HEK293 (cell line): Measurements from ENCODE around the gene NCL.
A peak's percentile ranks its signal among the peaks of the same experiment; 100 is the strongest.
"Not testable (repeated sequence)": the region's sequence is repeated elsewhere in the genome, so short reads cannot be mapped to it uniquely, and the experiment has no call there.

Experiments used
- CTCF ChIA-PET: fragments of 350-600 bp; formaldehyde crosslinking; extraction: SDS; loops from one replicate; lab custom pipeline; 2021; ENCODE audit warnings: antibody characterized with exemption; lab: Yijun Ruan, JAX
- POLR2A ChIA-PET: fragments of 300-600 bp; formaldehyde crosslinking; extraction: SDS; loops from one replicate; lab custom pipeline; 2020; ENCODE audit warnings: antibody characterized with exemption, inconsistent platforms; lab: Yijun Ruan, JAX
- H3K27ac ChIP-seq: fragments of 200-500 bp; sonication (Bioruptor generic); 2 replicates; pipeline ENCODE4 v1.5.1; 2014; ENCODE audit warnings: low read depth, low read length, control low read depth, inconsistent platforms; ENCODE audit errors: extremely low read depth
- H3K36me3 ChIP-seq, 2 experiments: fragments of 200-500 bp in 1 of 2; sonication (Bioruptor generic) in 1 of 2; 1 replicate in 1 of 2; 2 replicates in 1 of 2; pipeline ENCODE4 v1.5.1; 2014 to 2017; ENCODE audit warnings: inconsistent platforms in 2 of 2, low read length in 2 of 2; ENCODE audit not compliant: control insufficient read depth in 2 of 2, insufficient read depth in 1 of 2
- H3K4me1 ChIP-seq: fragments of 200-500 bp; sonication (Bioruptor generic); 2 replicates; pipeline ENCODE4 v1.5.1; 2014; ENCODE audit warnings: mild to moderate bottlenecking, low read length, inconsistent platforms; ENCODE audit not compliant: control insufficient read depth, insufficient read depth
- H3K4me3 ChIP-seq: 2 replicates; pipeline ENCODE4 v1.5.1; 2011; ENCODE audit warnings: low read depth, mild to moderate bottlenecking, control low read depth, low read length, moderate library complexity
- H3K9me3 ChIP-seq: fragments of 200-500 bp; sonication (Bioruptor generic); 2 replicates; pipeline ENCODE4 v1.5.1; 2014; ENCODE audit warnings: low read depth, low read length, inconsistent platforms; ENCODE audit not compliant: control insufficient read depth, insufficient read depth
- EGR2 ChIP-seq: fragments of 450-650 bp; formaldehyde crosslinking; IDR thresholded peaks from 2 replicates; pipeline ENCODE4 v1.5.1; 2016; ENCODE audit warnings: low read depth, missing biosample characterization, missing genetic modification characterization
- KLF7 ChIP-seq: fragments of 450-650 bp; formaldehyde crosslinking; IDR thresholded peaks from 2 replicates; pipeline ENCODE4 v1.5.1; 2016; ENCODE audit warnings: missing biosample characterization, missing genetic modification characterization, borderline replicate concordance
- MZF1 ChIP-seq: fragments of 450-650 bp; formaldehyde crosslinking; IDR thresholded peaks from 2 replicates; pipeline ENCODE4 v1.5.1; 2017; ENCODE audit warnings: missing biosample characterization, missing genetic modification characterization, borderline replicate concordance
- RBAK ChIP-seq: fragments of 450-650 bp; formaldehyde crosslinking; IDR thresholded peaks from 2 replicates; pipeline ENCODE4 v1.5.1; 2016; ENCODE audit warnings: missing biosample characterization, missing genetic modification characterization
- SETDB1 ChIP-seq: IDR thresholded peaks from one replicate; pipeline ENCODE4 v1.6.1; 2017; ENCODE audit warnings: mild to moderate bottlenecking, low read length, moderate library complexity, mixed read lengths; ENCODE audit not compliant: insufficient read length
- TCF7L2 ChIP-seq: IDR thresholded peaks from 2 replicates; pipeline ENCODE4 v1.6.1; 2011; ENCODE audit warnings: low read depth, mild to moderate bottlenecking, inconsistent platforms, low read length, moderate library complexity, borderline replicate concordance
- TRIM28 ChIP-seq: IDR thresholded peaks from 2 replicates; pipeline ENCODE4 v1.6.1; 2011; ENCODE audit warnings: low read length, control low read depth, borderline replicate concordance
- WT1 ChIP-seq: fragments of 450-650 bp; formaldehyde crosslinking; IDR thresholded peaks from 2 replicates; pipeline ENCODE4 v1.5.1; 2016; ENCODE audit warnings: missing biosample characterization, missing genetic modification characterization
- ZBTB7A ChIP-seq: fragments of 450-650 bp; formaldehyde crosslinking; IDR thresholded peaks from 2 replicates; pipeline ENCODE4 v1.5.1; 2016; ENCODE audit warnings: low read depth, missing biosample characterization, missing genetic modification characterization
- ZFP37 ChIP-seq: fragments of 450-650 bp; formaldehyde crosslinking; IDR thresholded peaks from 2 replicates; pipeline ENCODE4 v1.5.1; 2016; ENCODE audit warnings: missing biosample characterization, missing genetic modification characterization
- ZIC2 ChIP-seq: fragments of 450-650 bp; formaldehyde crosslinking; IDR thresholded peaks from 2 replicates; pipeline ENCODE4 v1.5.1; 2016; ENCODE audit warnings: missing biosample characterization, missing genetic modification characterization
- ZNF133 ChIP-seq: fragments of 450-650 bp; formaldehyde crosslinking; IDR thresholded peaks from 2 replicates; pipeline ENCODE4 v1.5.1; 2016; ENCODE audit warnings: missing biosample characterization, missing genetic modification characterization
- ZNF16 ChIP-seq: fragments of 450-650 bp; formaldehyde crosslinking; IDR thresholded peaks from 2 replicates; pipeline ENCODE4 v1.5.1; 2016; ENCODE audit warnings: low read depth, missing biosample characterization, missing genetic modification characterization
- ZNF214 ChIP-seq: fragments of 450-650 bp; formaldehyde crosslinking; IDR thresholded peaks from 2 replicates; pipeline ENCODE4 v1.5.1; 2017; ENCODE audit warnings: missing biosample characterization, mild to moderate bottlenecking, missing genetic modification characterization, borderline replicate concordance
- ZNF248 ChIP-seq: fragments of 450-650 bp; formaldehyde crosslinking; IDR thresholded peaks from 2 replicates; pipeline ENCODE4 v1.5.1; 2017; ENCODE audit warnings: missing biosample characterization, missing genetic modification characterization
- ZNF266 ChIP-seq: fragments of 450-650 bp; formaldehyde crosslinking; IDR thresholded peaks from 2 replicates; pipeline ENCODE4 v1.5.1; 2016; ENCODE audit warnings: missing biosample characterization, missing genetic modification characterization, low read depth
- ZNF350 ChIP-seq: fragments of 450-650 bp; formaldehyde crosslinking; IDR thresholded peaks from 2 replicates; pipeline ENCODE4 v1.5.0; 2017; ENCODE audit warnings: missing biosample characterization, mild to moderate bottlenecking, missing genetic modification characterization
- ZNF366 ChIP-seq: fragments of 450-650 bp; formaldehyde crosslinking; conservative IDR thresholded peaks from 2 replicates; pipeline ENCODE4 v1.5.1; 2016; ENCODE audit warnings: missing biosample characterization, missing genetic modification characterization
- ZNF488 ChIP-seq: fragments of 450-650 bp; formaldehyde crosslinking; IDR thresholded peaks from 2 replicates; pipeline ENCODE4 v1.5.1; 2016; ENCODE audit warnings: missing biosample characterization, missing genetic modification characterization
- ZNF518A ChIP-seq: fragments of 450-650 bp; formaldehyde crosslinking; conservative IDR thresholded peaks from 2 replicates; pipeline ENCODE4 v1.5.1; 2016; ENCODE audit warnings: low read depth, missing biosample characterization, missing genetic modification characterization
- ZNF629 ChIP-seq: fragments of 450-650 bp; formaldehyde crosslinking; IDR thresholded peaks from 2 replicates; pipeline ENCODE4 v1.5.1; 2017; ENCODE audit warnings: missing biosample characterization, missing genetic modification characterization
- ZNF768 ChIP-seq: fragments of 450-650 bp; formaldehyde crosslinking; IDR thresholded peaks from 2 replicates; pipeline ENCODE4 v1.5.1; 2018; ENCODE audit warnings: missing biosample characterization, mild to moderate bottlenecking, missing genetic modification characterization
- ZNF777 ChIP-seq: fragments of 450-650 bp; formaldehyde crosslinking; IDR thresholded peaks from 2 replicates; pipeline ENCODE4 v1.5.1; 2017; ENCODE audit warnings: missing biosample characterization, missing genetic modification characterization, borderline replicate concordance

NCL gene

DNA sequence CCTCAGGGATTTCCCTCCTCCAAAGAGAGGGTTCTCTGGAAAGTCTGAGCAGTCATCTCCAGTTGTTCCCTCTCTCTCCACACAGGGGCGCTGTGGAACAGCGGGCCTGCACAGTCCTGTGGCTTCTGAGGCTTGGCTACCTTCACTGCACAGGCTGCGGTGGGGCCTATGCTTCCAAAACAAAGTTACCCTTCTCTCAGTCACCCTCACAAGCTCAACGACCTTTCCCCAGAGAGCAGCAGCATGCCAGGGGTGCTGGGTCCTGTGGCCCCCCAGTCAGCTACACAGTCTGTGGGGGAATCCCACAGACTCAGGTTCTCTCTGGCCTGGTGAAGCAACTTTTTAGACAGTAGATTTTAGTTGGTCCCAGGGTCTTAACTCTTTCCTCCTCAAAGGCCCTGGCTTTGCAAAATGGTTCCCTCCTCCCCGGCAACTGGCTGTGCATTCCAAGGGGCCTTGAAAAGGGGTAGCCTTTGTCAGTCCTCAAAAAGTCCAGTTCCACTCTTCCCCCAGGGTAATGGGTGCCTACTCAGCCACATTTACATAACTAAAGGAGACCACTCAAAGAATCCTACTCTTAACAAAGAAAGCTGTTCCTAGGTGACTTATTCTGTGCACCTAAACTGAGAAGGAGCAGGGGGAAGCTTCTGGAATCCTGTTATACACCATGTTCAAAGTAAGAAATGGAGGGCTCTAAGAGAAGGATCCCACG lies 53.8 kb downstream of the NCL start (continued):
- TF ChIP-seq SETDB1 (peak; percentile 83), ZIC2 (tag by site-specific recombination) (no peak), EGR2 (no peak), ZNF350 (tag by site-specific recombination) (no peak), ZNF133 (no peak), TRIM28 (no peak)

- H3K27ac ChIP-seq, result no peak overlapping the region
- POLR2A ChIA-PET, result interaction anchor here (0.8 kb wide), 1 partner anchor 41 kb away, joined by 5 read pairs; no protein-coding TSS in a partner anchor
- H3K4me1 ChIP-seq, result no peaks in the 10 kb centered on the region
- CTCF ChIA-PET, result interaction anchor here (0.7 to 5.1 kb wide), 4 partner anchors 10 to 303 kb away, joined by 3 to 48 read pairs (median 8); no protein-coding TSS in a partner anchor
- no peaks in the 10 kb centered on the region for H3K9me3 ChIP-seq
- TF ChIP-seq ZNF629 (no peak), ZNF777 (tag by site-specific recombination) (no peak), ZBTB7A (no peak), ZNF16 (tag by site-specific recombination) (no peak), ZNF214 (no peak), ZNF266 (tag by site-specific recombination) (no peak), TCF7L2 (no peak), ZNF488 (tag by site-specific recombination) (no peak), KLF7 (tag by site-specific recombination) (no peak), RBAK (tag by site-specific recombination) (no peak), ZNF248 (tag by site-specific recombination) (no peak), MZF1 (no peak), ZNF518A (tag by site-specific recombination) (no peak), WT1 (no peak), ZFP37 (tag by site-specific recombination) (no peak), ZNF366 (tag by site-specific recombination) (no peak), ZNF768 (tag by site-specific recombination) (no peak)
- no peak overlapping the region for H3K4me3 ChIP-seq
- no peaks in the 10 kb centered on the region for H3K36me3 ChIP-seq
These were observed 54.5 kb downstream of the NCL start for GRCh38 chr2:231409776-231410175.

GRCh38 chr2:231408304-231408703 lies 56.0 kb downstream of the NCL start:
- not testable (repeated sequence) for H3K4me3 ChIP-seq, H3K27ac ChIP-seq, H3K36me3 ChIP-seq, H3K9me3 ChIP-seq, H3K4me1 ChIP-seq
- POLR2A ChIA-PET, result interaction anchor here (0.6 kb wide), 2 partner anchors 42 to 56 kb away, joined by 5 read pairs; partner anchors contain the start of gene NCL
- CTCF ChIA-PET, result interaction anchor here (0.7 kb wide), 1 partner anchor 22 kb away, joined by 4 read pairs; no protein-coding TSS in a partner anchor

DNA sequence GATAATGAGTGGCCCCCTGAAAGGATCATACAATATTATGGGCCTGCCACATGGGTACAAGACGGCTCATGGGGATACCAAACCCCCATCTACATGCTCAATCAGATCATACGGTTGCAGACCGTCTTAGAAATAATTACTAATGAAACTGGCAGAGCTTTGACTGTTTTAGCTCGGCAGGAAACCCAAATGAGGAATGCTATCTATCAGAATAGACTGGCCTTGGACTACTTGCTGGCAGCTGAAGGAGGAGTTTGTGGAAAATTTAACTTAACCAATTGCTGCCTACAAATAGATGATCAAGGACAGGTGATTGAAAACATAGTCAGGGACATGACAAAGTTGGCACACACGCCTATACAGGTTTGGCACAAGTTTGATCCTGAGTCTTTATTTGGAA lies 56.6 kb downstream of the NCL start:
- H3K4me1 ChIP-seq, H3K36me3 ChIP-seq, H3K27ac ChIP-seq, H3K4me3 ChIP-seq, H3K9me3 ChIP-seq: not testable (repeated sequence)
- ChIA-PET CTCF (interaction anchor here (0.6 to 1.5 kb wide), 4 partner anchors 22 to 179 kb away, joined by 3 to 5 read pairs (median 4); no protein-coding TSS in a partner anchor), POLR2A (interaction anchor here (0.6 kb wide), 1 partner anchor 43 kb away, joined by 5 read pairs; no protein-coding TSS in a partner anchor)
